Fibroblast of villous mesenchyme (primary cell): ENCODE results near the gene GOLGB1. TPM values are rescaled to one million over a fixed set of nuclear protein-coding genes. Genes with fewer than 3 reads are reported as not detected.

Experiments
- DNase-seq: peaks from one replicate; pipeline ENCODE4 v3.0.0-alpha.2; 2010; ENCODE audit warnings: low read depth
- H3K4me3 ChIP-seq: 2 replicates; pipeline ENCODE4 v1.5.1; 2011; ENCODE audit warnings: low read depth, mild to moderate bottlenecking, low read length
- total RNA-seq: library from RNA; depleted of rRNA; stranded (reverse); fragments of >200 nt; gene quantifications from 2 replicates; pipeline ENCODE4 v1.2.3, GENCODE V29; 2012
- TF ChIP-seq, protein P1 (sequence below): IDR thresholded peaks from 2 replicates; pipeline ENCODE4 v1.5.1; 2012; ENCODE audit warnings: low read depth, mild to moderate bottlenecking, low read length; ENCODE audit not compliant: insufficient read depth

GOLGB1 gene
- total RNA-seq, 1 donor = 51.8 TPM

DNA sequence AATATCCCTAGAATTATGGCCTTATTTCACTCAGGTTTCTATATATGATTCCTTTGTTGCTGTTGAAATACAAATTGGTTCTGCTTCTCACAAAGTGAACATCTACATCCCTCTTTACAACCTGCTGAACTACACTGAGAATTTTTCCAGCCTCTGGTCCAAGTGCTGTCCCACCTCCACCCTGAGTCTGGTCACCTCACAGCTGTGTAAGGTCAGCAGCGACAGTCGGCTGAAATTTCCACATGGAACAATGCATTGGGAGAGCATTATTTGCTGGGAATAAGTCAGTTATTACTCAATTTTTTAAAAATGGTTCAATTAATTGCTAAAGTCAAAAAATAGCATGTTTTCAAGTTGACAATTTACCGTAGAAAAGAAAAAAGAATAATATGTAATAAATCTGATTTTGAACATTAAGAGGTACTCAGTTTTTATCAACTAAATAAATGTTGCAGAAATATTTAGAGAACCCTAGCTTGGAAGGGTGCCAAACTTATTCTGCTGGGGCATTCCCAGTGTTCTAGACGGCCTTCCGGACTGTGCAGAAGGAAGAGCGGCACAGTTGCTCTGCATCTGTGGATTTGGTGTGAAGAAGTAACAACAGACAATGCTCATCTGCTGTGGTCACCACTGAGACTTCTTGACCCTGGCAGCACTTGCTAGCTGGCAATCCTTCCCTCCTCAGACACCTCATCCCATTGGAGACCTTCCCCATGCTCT is 90.7 kb downstream of the GOLGB1 start:
- TF ChIP-seq, protein P1, sequence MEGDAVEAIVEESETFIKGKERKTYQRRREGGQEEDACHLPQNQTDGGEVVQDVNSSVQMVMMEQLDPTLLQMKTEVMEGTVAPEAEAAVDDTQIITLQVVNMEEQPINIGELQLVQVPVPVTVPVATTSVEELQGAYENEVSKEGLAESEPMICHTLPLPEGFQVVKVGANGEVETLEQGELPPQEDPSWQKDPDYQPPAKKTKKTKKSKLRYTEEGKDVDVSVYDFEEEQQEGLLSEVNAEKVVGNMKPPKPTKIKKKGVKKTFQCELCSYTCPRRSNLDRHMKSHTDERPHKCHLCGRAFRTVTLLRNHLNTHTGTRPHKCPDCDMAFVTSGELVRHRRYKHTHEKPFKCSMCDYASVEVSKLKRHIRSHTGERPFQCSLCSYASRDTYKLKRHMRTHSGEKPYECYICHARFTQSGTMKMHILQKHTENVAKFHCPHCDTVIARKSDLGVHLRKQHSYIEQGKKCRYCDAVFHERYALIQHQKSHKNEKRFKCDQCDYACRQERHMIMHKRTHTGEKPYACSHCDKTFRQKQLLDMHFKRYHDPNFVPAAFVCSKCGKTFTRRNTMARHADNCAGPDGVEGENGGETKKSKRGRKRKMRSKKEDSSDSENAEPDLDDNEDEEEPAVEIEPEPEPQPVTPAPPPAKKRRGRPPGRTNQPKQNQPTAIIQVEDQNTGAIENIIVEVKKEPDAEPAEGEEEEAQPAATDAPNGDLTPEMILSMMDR = no peak
- no peak overlapping the region for H3K4me3 ChIP-seq
- DNase-seq = no peak

GRCh38 chr3:121654493-121655385 is 94.8 kb downstream of the GOLGB1 start:
- DNase-seq = no peak
- H3K4me3 ChIP-seq = no peak overlapping the region
- TF ChIP-seq, protein P1 = no peak

DNA sequence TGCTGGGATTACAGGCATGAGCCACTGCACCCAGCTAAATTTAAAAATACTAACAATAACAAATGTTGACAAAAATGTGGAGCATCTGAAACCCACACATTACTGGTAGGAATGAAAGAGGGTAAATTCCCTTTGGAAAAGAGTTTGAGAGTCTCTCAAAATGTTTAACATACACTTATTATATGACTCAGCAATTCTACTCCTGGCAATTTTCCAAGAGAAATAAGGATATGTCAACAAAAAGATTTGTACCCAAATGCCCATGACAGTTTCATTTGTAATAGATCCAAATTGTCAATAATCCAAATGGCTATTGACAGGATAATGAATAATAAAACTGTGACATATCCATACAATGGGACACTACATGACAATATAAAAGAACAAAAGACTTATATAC is 97.9 kb downstream of the GOLGB1 start:
- peak; percentile 14 for DNase-seq
- TF ChIP-seq, protein P1 = no peak
- H3K4me3 ChIP-seq = no peak overlapping the region

DNA sequence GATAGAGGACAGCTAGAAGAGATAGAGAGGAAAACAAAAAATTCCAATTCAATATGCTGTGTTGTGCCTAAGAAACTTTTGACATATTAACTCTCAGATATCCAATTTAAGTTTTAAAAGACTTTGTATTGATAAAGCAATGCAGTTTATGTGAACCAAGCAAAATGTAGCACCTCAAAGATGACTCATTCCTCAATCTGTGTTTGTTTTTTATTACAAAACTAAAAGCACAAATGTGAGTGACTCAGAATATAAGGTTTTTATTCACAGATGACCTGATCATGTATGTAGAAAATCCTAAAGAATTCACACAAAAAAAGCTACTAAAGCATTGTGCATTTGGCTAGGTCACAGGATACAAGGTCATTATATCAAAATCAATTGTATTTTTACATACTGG is 99.9 kb downstream of the GOLGB1 start:
- H3K4me3 ChIP-seq = no peak overlapping the region
- peak; percentile 11 for DNase-seq
- TF ChIP-seq, protein P1 = no peak

- no peak for DNase-seq
- TF ChIP-seq, protein P1 = no peak
- H3K4me3 ChIP-seq = no peak overlapping the region
Measured at GRCh38 chr3:121648219-121648958, 101.2 kb downstream of the GOLGB1 start.

DNA sequence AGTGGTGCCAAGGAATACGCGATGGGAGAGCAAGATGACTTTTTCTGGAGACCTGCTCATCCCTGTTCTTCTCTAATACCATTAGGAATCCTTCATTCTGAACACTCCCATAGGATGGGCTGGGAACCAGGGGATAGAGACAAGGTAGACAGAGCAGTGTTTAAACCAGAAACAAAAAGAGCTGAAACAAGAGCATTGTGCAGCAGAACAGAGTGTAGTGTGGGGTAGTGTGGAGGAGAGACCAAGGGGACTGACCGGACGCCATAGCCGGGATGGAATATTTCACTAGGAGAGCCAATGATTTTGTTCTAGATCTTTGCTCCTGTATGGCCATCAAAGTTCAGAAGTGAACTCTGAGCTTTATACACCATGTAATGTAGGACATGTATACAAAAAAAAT is 104.5 kb downstream of the GOLGB1 start:
- H3K4me3 ChIP-seq = no peak overlapping the region
- TF ChIP-seq, protein P1 = no peak
- no peak for DNase-seq
